NCI-H1417 (cell line): ENCODE measurements around the gene NEK10.

Experiments used
- DNase-seq, 3 experiments: peaks; one replicate each; lab custom pipeline; 2025; lab: John Stamatoyannopoulos, UW

Gene NEK10

DNA sequence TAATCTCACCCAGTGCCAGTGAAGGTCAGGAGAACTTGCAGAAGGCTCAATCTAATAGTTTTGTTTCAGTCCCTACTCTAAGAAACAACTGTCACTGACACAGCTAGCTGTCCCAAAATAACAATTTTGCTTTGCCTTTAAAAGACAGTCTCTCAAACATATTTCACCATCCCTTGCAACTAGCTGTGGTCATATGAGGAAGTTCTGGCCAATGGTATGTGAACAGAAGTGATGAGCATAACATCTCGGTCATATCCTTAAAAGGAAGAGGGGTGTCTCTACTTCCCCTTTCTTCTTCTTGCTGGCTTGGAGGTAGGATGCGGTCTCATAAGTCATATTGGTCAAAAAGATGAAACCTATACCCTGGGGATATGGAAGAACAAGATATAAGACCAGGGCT is 198.1 kb downstream of the NEK10 start:
- DNase-seq: no peak

DNA sequence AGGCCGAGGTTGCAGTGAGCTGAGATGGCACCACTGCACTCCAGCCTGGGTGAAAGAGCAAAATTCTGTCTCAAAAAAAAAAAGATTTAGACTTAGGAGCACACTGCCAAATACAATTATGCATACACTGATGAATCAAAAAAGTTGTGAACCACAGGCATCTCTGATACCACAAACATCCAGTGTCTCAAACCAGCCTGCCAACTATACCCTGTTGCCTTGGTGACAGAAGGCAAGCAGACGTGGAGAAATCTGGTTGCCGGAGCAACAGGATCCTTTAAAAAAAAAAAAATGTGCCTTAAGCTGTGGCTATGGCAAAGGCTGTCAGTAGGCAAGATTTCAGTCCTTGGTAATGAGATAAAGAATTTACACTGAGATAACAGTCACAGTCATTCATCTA is 202.3 kb downstream of the NEK10 start:
- peak in 2 of 3 experiments; percentile 36 to 68 for DNase-seq

DNA sequence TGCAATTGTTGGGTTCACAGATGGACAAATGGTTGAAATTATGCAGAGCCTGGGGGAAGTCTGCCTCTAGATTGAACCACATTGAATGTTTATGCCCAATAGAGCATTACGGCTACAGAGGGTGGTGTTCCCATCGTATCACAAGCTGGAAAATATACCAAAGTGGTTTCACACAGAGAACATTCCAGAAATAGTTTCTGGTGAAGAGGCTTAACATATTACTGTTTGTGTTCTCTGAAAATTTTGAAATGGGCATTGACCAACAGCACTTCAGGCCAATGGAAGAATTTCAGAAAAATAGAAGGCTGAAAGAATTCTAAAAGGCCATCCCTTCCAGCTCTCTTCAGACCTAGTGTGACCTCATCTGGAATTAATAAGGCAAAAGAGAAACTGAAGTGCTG is 203.9 kb downstream of the NEK10 start:
- no peak for DNase-seq

DNA sequence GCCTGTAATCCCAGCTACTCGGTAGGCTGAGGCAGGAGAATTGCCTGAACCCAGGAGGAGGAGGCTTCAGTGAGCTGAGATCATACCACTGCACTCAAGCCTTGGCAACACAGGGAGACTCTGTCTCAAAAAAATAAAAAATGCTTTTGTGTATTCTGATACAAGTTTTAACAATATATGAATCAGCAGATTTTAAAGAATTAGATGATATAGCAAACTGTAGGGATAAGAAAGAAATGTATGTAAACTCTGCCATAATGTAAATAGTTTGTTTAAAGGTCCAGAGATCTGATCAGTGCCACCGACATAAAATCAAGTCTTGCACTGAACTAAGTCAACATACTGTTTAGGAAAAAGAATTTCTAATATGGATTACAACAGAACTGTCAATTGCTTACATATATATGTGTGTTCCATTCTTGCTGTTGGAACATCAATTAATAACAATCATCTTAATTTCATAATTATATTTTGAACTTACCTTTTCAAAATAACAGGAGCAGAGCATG is 208.3 kb downstream of the NEK10 start:
- no peak for DNase-seq

DNA sequence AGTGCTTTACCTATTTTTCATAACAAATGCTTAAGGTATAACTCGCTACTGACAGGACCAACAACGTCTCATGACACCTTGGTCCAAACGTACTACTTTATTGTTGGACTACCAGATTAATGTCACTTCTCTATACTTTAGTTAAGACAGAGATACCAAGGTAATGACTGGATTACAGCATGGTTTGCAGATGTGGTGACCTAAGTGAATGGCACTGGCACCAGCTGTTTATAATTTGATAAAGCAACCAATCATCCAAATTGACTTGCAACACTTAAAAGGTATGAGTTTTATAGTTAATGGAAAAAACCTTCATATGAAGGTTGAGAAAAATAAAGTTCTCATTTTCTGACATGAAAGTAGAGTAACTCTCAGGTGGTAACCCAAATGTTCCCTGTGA is 209.0 kb downstream of the NEK10 start:
- DNase-seq: no peak

DNA sequence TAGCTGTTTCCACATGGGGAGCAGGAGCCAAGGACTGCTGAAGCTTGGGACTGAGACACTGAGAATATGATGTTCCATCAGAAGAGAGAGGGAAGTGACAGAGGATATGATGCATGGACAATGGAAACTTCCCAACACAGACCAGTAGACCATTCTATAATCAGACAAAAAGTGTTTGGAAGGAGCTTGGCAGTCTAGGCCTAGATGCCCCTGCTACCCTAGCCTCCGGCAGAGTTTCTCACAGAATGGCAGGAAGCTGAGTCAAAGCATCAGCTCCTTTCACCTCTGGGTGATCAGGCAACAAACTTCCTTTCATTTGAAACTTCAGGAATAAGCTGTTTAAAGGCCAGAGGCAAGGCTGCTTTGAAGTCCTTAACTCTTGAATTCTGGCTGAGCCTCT is 222.0 kb downstream of the NEK10 start:
- DNase-seq: no peak

DNA sequence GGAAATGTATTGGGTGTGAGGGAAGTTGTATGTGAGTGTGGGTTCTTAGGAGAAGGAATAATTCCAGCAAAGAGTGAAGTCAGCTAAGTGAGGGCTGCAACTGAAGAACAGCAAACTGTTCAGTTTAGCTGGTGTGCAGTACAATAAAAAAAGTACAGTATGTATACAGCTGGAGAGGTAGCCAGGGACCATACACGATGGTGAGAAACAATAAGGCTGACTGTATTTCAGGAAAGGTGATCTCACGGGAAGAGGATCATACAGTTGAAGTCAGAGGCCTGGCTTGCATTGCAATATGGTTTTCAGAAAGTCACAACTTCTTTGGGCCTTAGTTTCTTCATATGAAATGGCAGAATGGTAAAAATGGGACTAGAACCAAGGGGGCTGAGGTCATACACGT is 222.4 kb downstream of the NEK10 start:
- no peak for DNase-seq

DNA sequence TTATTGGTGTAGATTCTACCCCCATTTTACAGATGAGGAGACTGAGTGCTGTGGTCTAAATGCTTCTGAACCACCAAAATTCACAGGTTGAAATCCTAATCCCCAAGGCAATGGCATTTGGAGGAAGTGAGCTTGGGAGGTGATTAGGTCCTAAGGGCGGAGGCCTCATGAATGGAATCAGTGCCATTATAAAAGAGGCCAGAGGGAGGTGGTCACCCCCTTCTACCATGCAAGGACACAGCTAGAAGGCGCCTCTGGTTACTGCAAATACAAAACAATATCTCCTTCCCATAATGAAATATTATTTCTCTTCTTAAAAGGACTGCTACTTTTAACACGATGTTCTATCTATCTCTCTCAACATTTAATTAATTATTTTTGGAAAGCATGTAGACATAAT is 223.5 kb downstream of the NEK10 start:
- DNase-seq: no peak

DNA sequence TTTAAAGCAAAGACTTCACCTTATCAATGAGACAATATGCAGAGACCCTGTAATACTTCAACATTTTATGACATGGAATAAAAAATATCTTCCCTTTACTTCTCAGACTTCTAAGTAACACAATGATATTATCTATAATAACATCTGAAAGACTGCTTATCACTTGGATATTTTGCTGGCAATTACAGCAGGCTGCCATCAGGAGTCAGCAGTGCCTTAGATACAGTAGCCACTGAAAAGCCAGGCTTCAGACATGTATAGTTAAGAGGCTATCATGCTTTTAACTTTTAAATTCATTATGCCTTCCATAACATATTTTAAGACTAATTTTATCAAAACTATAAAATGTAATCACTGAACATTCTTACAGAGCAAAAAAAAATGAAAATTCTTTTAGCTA is 227.5 kb downstream of the NEK10 start:
- DNase-seq: no peak

DNA sequence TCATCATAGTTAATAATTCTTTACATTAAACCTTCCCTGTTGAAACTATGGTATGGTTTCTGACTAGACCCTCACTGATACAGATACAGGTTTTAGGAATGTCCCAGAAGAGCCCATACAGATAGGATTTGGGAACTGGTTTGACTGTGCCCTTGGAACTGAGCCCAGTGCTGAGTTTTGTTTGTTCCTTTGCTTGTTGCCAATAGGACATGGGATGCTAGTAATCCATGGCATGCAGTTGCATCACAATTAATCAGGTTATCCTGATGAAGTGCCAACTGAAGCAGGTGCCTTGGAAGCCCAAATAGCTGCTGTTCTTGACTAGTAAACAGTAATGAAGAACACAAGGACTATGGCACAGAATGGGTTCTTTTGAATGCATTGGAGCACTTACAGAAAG is 230.6 kb downstream of the NEK10 start:
- no peak for DNase-seq

DNA sequence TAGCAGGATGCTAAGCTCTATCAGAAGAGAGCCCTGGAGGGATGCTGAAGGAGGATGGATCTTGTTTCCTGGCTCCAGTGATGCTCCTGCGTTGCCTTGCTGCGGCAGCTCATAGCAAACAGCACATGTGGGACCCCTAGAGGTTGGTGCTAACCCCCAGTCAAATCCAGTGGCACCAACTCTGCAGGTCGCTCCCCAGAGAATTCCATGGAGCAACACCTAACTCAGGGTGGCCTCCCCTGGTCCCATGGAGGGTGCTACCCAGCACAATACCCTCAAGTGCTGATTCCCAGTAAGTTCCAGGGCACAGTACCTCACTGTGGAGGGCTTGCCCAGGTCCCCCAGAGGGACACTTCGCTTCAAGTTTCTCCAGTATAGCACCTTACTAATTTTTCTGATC is 231.2 kb downstream of the NEK10 start:
- no peak for DNase-seq

DNA sequence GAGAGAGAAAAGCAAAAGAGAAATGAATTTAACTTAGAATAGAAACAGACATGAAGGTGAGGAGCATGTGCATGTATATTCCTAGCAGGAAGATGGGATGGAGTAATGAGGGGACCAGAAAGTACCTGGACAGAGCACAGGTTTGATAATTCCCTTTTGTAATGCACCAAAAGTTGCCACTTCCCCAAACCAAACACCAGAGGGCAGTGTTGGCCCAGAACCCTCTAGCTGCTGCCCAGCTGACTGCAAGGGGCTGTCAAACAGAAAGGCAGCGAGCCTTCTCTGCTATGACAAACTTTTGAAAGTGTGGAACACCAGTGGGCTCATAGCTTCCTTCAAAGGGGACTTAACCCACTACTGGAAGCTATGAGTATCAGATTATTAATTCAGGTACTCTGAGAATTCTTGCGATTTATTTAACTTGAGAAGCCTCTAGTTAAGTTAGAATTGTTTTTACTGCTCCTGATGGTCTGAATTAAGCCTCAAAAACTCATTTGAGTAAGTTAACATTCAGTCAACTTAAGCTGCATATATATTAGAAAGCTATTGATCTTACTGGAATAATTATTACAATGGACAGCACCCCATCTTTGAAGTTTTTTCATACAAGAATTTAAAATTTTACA is 234.9 kb downstream of the NEK10 start:
- DNase-seq: peak; percentile 42 to 73 (median 50)

DNA sequence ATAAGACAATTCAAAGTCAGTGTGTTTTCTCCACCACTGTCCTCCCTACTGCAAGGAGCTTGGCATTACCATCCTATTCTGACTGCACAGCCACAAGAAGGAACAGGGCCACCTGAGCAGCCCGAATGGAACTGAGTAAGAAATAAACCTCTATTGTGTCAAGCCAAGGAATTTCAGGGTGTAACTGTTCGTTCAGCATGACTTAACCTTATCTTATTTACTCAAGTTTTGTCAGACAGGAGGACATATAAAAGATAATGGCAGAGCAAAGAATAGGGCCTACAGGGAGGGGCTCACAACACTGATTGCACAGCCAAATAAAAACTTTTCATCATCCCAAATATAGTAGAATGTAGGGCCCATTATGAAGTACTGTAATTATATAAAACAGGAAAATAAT is 236.1 kb downstream of the NEK10 start:
- no peak for DNase-seq

DNA sequence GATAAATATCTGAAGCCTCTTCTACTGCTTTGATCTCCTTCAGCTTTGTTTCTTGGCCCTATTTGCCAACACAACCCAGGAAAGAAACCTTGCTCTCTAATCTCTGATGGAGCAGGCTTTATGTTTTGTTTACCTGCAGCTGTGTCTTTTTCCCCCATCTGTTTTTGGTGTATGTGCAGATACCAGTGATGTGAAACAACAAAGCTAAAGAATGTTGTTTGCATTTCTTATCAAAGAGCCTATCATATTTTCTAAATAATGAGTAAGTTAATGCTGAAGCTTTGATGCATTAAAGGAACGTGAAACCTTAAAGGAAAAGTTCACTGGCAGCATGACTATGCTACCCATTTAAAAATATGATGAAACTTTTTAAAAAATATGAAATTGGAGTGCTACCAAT is 238.4 kb downstream of the NEK10 start:
- DNase-seq: no peak

DNA sequence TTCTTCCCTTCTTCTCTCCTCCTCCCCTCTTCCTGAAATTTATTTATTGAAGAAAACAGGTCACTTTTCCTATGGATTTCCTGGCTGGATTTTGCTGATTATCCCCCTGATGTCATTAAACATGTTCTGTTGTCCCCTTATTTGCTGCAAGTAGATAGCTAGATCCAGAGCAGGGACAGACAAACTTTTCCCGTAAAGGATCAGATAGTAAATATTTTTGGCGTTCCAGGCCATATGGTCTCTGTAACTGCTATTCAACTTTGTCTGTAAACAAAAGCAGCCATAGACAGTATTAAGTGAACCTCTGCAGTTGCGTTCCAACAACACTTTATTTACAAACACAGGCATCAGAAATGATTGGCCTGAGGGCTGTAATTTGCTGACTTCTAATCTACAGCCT is 241.3 kb downstream of the NEK10 start:
- DNase-seq: peak in 2 of 3 experiments; percentile 0 to 12

DNA sequence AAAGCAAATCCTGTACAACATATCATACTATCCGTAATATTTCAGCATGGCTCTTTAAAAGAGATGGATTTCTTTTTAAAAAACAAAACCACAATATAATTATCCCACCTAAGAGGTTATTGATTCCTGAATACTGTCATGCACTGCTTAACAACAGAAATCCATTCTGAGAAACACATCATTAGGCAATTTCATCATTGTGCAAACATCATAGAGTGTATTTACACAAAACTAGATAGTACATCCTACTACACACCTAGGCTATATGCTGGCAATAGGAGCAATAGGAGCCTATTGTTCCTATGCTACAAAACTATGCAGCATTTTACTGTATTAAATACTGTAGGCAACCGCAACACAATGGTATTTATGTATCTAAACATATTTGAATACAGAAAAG is 242.0 kb downstream of the NEK10 start:
- peak; percentile 30 to 84 (median 43) for DNase-seq

DNA sequence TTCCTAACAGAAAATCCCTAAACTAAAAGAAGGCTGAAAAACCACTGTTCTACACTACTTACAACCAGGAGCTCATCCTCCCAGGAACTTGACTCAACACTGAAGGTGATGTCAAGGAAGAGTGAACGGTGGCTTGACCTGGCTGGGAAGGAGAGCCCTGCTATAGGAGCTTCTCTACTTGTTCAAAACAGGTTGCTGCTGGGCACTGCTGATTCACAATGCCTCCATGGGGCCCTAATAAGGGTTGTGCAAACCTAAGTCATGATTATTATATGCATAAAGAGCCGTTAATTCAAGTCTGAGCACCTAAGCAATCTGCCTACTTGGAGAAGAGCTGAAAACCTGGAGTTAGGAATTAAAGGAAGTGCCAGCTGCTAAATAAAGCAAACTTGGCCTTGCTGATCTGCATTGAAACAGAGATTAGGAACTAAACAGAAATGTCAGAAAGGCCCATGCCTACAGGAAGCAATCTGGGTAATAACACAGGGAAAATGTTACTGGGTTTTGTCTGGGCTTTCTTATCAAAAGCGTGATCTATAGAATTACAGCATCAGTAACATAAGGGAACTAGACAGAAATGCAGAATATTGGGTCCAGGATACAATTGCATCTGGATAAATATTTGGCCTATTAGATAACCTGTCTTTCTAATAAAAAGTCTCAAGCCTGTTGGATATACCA is 243.2 kb downstream of the NEK10 start:
- DNase-seq: peak in 2 of 3 experiments; percentile 6 to 26

DNA sequence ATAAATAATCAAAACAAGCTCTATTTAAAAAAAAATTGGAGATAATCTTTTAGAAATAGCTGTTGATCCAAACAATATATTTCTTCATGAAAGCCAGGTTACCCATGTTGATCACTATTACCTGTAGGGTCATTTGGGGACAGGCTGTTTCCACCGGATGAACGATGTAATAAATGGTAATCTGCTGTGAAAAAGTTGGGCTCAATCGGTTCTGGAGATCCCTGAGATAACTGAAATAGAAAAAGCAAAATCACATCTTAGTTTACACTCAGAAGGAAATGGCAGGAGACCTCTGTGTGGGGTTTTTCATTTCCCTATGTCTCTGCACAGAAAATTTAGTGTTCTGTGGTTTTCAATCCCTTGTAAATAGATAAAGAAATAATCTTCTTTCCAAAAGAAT is 249.5 kb downstream of the NEK10 start:
- DNase-seq: no peak

DNA sequence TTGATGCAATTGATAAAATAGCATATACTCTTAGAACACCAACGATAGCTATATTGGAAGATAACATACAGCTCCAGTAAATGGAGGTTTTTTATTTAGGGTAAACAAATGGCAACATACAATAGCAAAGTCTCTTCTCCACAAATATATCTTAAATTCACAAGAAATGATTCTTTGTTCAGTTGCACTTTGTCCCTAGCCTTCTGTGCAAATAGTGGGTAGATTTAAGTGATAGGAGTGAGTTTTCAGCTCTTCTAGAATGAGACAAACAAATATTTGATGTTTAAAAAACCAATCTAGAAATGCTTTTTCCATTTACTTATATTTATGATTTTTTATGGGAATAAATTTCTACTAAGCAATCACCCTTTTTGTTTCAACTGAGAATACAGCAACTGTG is 253.8 kb downstream of the NEK10 start:
- no peak for DNase-seq

DNA sequence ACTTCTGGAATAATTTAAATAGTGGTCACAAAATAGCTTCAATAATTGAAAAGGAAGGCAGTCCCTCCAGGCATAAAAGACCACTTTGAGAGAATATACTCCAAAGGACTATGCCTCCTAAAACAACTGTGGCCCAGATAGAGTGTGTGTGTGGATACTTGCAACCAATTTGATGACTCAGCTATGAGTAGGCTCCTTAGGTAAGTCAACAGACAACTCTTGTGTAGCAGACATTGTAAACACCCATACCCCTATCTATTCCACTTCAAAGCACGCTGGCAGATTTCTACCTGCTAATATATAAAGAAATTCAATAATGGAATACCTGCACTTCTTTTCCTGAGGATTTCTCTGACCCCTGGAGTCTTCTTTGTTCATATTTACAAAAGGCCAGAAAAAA is 254.5 kb downstream of the NEK10 start:
- no peak for DNase-seq

DNA sequence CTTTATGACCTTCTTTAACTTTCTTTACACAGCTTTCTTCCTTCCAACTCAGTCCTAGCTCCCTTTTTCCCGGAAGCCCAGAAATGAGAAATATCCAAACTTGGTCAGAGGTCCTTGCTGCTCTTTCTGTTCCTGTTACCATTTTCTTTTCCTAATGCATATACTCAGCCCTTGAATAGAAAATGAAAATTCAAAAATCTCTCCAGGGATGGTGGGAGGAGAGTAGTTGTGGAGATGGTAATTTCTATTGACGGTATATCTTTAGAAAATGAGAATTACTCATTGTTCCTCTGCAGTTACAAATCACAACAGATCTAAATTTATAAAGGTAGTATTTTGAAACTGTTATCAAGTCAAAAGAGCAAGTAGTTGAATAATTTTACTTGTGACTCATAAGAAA is 255.1 kb downstream of the NEK10 start:
- DNase-seq: no peak

DNA sequence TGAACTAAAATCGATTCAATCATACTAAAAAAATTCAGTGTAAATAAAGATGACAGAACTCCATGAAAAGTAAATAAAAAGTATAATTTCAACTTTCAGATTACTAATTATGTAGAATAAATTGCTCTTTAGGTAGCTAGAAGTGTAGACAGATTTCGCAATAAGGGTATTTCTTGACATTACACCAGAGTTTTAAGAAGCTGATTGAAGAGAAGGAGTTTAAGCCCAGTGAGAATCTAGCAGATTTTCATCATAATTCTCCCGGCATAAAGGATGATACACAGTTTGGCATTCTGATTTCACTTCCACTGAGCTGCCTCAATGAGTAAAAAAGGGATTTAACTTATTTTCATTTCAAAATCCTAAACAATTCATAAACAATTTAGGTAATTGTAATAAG is 259.2 kb downstream of the NEK10 start:
- DNase-seq: no peak

DNA sequence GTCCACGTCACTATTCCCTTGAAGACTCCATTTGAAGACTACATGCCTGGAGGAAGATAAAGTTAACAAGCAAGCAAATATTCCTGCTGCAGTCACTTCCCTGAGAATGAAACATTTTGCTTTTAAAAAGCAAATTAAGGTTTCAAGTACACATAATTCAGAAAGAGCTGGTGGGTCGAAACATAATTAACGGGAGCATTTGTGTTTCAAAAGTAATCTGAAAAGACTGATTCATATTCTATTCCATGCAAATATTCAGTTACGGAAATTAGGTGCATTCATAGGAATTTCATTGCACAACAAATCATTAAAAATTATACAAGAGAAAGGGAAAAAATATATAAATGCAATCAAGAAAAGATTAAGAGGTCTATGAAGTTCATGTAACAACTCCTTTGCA is 260.9 kb downstream of the NEK10 start:
- no peak for DNase-seq

DNA sequence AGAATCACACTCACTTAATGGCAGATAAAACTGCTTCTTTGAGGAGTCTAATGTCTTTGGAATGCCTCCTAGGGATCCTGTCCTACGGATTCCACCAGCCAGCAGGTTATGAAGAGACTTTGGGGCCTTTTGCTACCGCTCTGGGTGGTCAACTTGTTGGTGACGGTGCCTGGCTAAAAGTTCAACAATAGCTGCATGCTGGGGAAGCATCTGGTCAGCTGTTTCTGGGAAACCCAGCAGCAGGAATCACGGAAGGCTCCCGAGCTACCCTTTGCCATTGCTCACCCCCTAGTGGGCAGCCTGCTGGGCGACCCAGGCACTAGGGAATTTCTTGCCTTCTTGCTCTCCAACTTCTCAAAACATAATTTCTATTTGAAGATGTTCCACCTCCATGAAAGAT is 263.3 kb downstream of the NEK10 start:
- DNase-seq: no peak
